Neuron (in vitro differentiated cells): ENCODE measurements around the gene SCYL1.
"Not testable (repeated sequence)": the region's sequence is repeated elsewhere in the genome, so short reads cannot be mapped to it uniquely, and the experiment has no call there.

Source experiments
- H2AFZ ChIP-seq: one replicate; pipeline ENCODE4 v1.6.1; 2013; ENCODE audit warnings: low read depth, mild to moderate bottlenecking, inconsistent platforms, low read length, moderate library complexity
- H3K27me3 ChIP-seq: one replicate; pipeline ENCODE4 v1.6.1; 2013; ENCODE audit warnings: low read length; ENCODE audit not compliant: insufficient read depth
- H3K36me3 ChIP-seq: one replicate; pipeline ENCODE4 v1.6.1; 2013; ENCODE audit warnings: low read length; ENCODE audit not compliant: insufficient read depth
- H3K4me1 ChIP-seq: one replicate; pipeline ENCODE4 v1.6.1; 2013; ENCODE audit warnings: low read length; ENCODE audit not compliant: insufficient read depth
- H3K4me3 ChIP-seq: 2 replicates; pipeline ENCODE4 v1.5.1; 2013; ENCODE audit warnings: mild to moderate bottlenecking, low read length, moderate library complexity
- H3K9me3 ChIP-seq: one replicate; pipeline ENCODE4 v1.6.1; 2013; ENCODE audit warnings: low read length

The SCYL1 gene

DNA sequence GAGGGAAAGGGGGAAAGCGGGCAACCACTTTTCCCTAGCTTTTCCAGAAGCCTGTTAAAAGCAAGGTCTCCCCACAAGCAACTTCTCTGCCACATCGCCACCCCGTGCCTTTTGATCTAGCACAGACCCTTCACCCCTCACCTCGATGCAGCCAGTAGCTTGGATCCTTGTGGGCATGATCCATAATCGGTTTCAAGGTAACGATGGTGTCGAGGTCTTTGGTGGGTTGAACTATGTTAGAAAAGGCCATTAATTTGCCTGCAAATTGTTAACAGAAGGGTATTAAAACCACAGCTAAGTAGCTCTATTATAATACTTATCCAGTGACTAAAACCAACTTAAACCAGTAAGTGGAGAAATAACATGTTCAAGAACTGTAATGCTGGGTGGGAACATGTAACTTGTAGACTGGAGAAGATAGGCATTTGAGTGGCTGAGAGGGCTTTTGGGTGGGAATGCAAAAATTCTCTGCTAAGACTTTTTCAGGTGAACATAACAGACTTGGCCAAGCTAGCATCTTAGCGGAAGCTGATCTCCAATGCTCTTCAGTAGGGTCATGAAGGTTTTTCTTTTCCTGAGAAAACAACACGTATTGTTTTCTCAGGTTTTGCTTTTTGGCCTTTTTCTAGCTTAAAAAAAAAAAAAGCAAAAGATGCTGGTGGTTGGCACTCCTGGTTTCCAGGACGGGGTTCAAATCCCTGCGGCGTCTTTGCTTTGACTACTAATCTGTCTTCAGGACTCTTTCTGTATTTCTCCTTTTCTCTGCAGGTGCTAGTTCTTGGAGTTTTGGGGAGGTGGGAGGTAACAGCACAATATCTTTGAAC is 19.2 kb upstream of the SCYL1 start:
- Histone ChIP-seq H3K4me1 (peaks cover 10% of the 10 kb centered on the region), H3K36me3 (peaks cover 65% of the 10 kb centered on the region), H3K4me3 (peak overlapping the region; percentile 80), H3K27me3 (no peaks in the 10 kb centered on the region), H2AFZ (no peak overlapping the region), H3K9me3 (no peaks in the 10 kb centered on the region)

GRCh38 chr11:65506290-65506771 is 18.6 kb upstream of the SCYL1 start:
- H3K36me3 ChIP-seq: peaks cover 62% of the 10 kb centered on the region
- peak overlapping the region; percentile 80 for H3K4me3 ChIP-seq
- H3K27me3 ChIP-seq: no peaks in the 10 kb centered on the region
- H2AFZ ChIP-seq: no peak overlapping the region
- H3K4me1 ChIP-seq: peaks cover 10% of the 10 kb centered on the region
- H3K9me3 ChIP-seq: no peaks in the 10 kb centered on the region

- H3K27me3 ChIP-seq: no peaks in the 10 kb centered on the region
- H3K36me3 ChIP-seq: peaks cover 56% of the 10 kb centered on the region
- no peak overlapping the region for H2AFZ ChIP-seq
- H3K9me3 ChIP-seq: no peaks in the 10 kb centered on the region
- H3K4me3 ChIP-seq: peak overlapping the region; percentile 80
- peaks cover 10% of the 10 kb centered on the region for H3K4me1 ChIP-seq
Observed at GRCh38 chr11:65506772-65507505, 17.9 kb upstream of the SCYL1 start.

GRCh38 chr11:65512311-65512710 is 12.6 kb upstream of the SCYL1 start:
- H3K9me3 ChIP-seq, H3K36me3 ChIP-seq, H2AFZ ChIP-seq, H3K27me3 ChIP-seq, H3K4me1 ChIP-seq, H3K4me3 ChIP-seq: not testable (repeated sequence)

GRCh38 chr11:65516135-65516968 is 8.5 kb upstream of the SCYL1 start:
- Histone ChIP-seq H2AFZ (no peak overlapping the region), H3K9me3 (no peaks in the 10 kb centered on the region), H3K36me3 (no peaks in the 10 kb centered on the region), H3K27me3 (peaks cover 3% of the 10 kb centered on the region), H3K4me1 (no peaks in the 10 kb centered on the region), H3K4me3 (no peak overlapping the region)

- not testable (repeated sequence) for H3K4me3 ChIP-seq, H3K27me3 ChIP-seq, H2AFZ ChIP-seq, H3K9me3 ChIP-seq, H3K4me1 ChIP-seq, H3K36me3 ChIP-seq
Observed at GRCh38 chr11:65518941-65519549, 5.8 kb upstream of the SCYL1 start.

DNA sequence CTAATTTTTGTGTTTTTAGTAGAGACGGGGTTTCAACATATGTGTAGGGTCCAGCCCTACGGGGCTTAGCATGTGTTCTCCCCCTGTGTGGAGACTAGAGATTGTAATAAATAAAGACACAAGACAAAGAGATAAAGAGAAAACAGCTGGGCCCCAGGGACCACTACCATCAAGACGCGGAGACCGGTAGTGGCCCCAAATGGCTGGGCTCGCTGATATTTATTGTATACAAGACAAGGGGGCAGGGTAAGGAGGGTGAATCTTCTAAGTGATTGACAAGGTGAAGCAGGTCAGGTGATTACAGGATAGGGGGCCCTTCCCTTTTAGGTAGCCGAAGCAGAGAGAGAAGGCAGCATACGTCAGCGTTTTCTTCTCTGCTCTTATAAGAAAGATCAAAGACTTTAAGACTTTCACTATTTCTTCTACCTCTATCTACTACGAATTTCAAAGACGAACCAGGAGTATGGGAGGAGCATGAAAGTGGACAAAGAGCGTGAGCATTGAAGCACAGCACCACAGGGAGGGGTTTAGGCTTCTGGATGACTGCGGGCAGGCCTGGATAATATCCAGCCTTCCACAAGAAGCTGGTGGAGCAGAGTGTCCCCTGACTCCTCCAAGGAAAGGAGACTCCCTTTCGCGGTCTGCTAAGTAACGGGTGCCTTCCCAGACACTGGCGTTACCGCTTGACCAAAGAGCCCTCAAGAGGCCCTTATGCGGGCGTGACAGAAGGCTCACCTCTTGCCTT is 2.9 kb upstream of the SCYL1 start:
- H2AFZ ChIP-seq, H3K4me3 ChIP-seq, H3K9me3 ChIP-seq, H3K27me3 ChIP-seq, H3K36me3 ChIP-seq: not testable (repeated sequence)
- H3K4me1 ChIP-seq: peaks cover 21% of the 10 kb centered on the region

- Histone ChIP-seq H3K36me3 (peaks cover 12% of the 10 kb centered on the region), H3K4me1 (peaks cover 21% of the 10 kb centered on the region)
- not testable (repeated sequence) for H3K9me3 ChIP-seq, H2AFZ ChIP-seq, H3K27me3 ChIP-seq, H3K4me3 ChIP-seq
Observed at GRCh38 chr11:65522718-65523630, 1.9 kb upstream of the SCYL1 start.

GRCh38 chr11:65523631-65523968 is 1.3 kb upstream of the SCYL1 start:
- peaks cover 22% of the 10 kb centered on the region for H3K4me1 ChIP-seq
- H2AFZ ChIP-seq, H3K27me3 ChIP-seq, H3K9me3 ChIP-seq, H3K4me3 ChIP-seq: not testable (repeated sequence)
- H3K36me3 ChIP-seq: peaks cover 12% of the 10 kb centered on the region

GRCh38 chr11:65524014-65524740 is 706 bp upstream of the SCYL1 start:
- H2AFZ ChIP-seq: no peak overlapping the region
- peaks cover 12% of the 10 kb centered on the region for H3K36me3 ChIP-seq
- H3K27me3 ChIP-seq: no peaks in the 10 kb centered on the region
- H3K4me3 ChIP-seq: peak overlapping the region; percentile 47
- H3K4me1 ChIP-seq: peaks cover 25% of the 10 kb centered on the region
- no peaks in the 10 kb centered on the region for H3K9me3 ChIP-seq
